K562 (cell line): ENCODE results near the gene BAD. TPM values are rescaled to one million over a fixed set of nuclear protein-coding genes. Genes with fewer than 3 reads are reported as not detected.

ENCODE experiments used
- CREM ChIP-seq: IDR thresholded peaks from 2 replicates; pipeline ENCODE4 v1.6.1; 2014; ENCODE audit warnings: antibody characterized with exemption, low read depth
- GATAD2A ChIP-seq: fragments of 450-650 bp; IDR thresholded peaks from 2 replicates; pipeline ENCODE4 v1.6.1; 2017
- MIER1 ChIP-seq: fragments of 450-650 bp; IDR thresholded peaks from 2 replicates; pipeline ENCODE4 v1.6.1; 2016; ENCODE audit warnings: antibody characterized with exemption, mild to moderate bottlenecking, low read depth
- RNF2 ChIP-seq: sonication (generic); IDR thresholded peaks from 2 replicates; pipeline ENCODE4 v1.6.1; 2016
- SIN3A ChIP-seq, 2 experiments: fragments of 150-350 bp in 1 of 2; IDR thresholded peaks; 2 replicates each; pipeline ENCODE4 v1.6.1; 2011 to 2016; ENCODE audit warnings: borderline replicate concordance in 2 of 2, low read depth in 2 of 2, low read length in 2 of 2, mild to moderate bottlenecking in 2 of 2, moderate library complexity in 2 of 2; ENCODE audit not compliant: control insufficient read depth in 1 of 2
- SMAD4 ChIP-seq: fragments of 250-450 bp; sonication (Bioruptor Pico); conservative IDR thresholded peaks from 2 replicates; pipeline ENCODE4 v1.8.0; 2021; ENCODE audit warnings: inconsistent platforms, mild to moderate bottlenecking, moderate library complexity
- SREBF1 ChIP-seq: fragments of 150-350 bp; IDR thresholded peaks from 2 replicates; pipeline ENCODE4 v1.6.1; 2014; ENCODE audit warnings: antibody characterized with exemption, low read depth, low read length, borderline replicate concordance
- TAF7 ChIP-seq: fragments of 450-650 bp; IDR thresholded peaks from 2 replicates; pipeline ENCODE4 v1.6.1; 2016; ENCODE audit warnings: missing genetic modification characterization, missing compliant biosample characterization
- TEAD2 ChIP-seq: fragments of 450-650 bp; IDR thresholded peaks from 2 replicates; pipeline ENCODE4 v1.6.1; 2016; ENCODE audit warnings: missing genetic modification characterization, control low read depth, missing compliant biosample characterization
- TFAM ChIP-seq: fragments of 250-450 bp; sonication (Bioruptor Pico); conservative IDR thresholded peaks from 2 replicates; pipeline ENCODE4 v1.5.0; 2021; ENCODE audit warnings: mild to moderate bottlenecking, moderate library complexity
- ZNF830 ChIP-seq: fragments of 250-450 bp; sonication (Bioruptor Pico); IDR thresholded peaks from 2 replicates; pipeline ENCODE4 v1.5.0; 2021; ENCODE audit warnings: mild to moderate bottlenecking
- polyA plus RNA-seq, 8 experiments: library from polyadenylated mRNA; depleted of rRNA in 4 of 8; stranded (reverse) in 5 of 8; unstranded in 3 of 8; fragments of >200 nt; fragmentation: Nextera tagmentation in 2 of 8; fragmentation: Illumina TruSeq in 1 of 8; extraction: Ambion mirVana in 2 of 8; extraction: Trizol in 1 of 8; gene quantifications; 2 replicates each; pipeline versions ENCODE4 v1.2.1 to v1.2.3, GENCODE V29; 2011 to 2014; ENCODE audit warnings: inconsistent platforms in 1 of 8, missing spikeins in 1 of 8
- total RNA-seq, 7 experiments: library from RNA; depleted of rRNA in 6 of 7; stranded (reverse); fragments of >200 nt in 6 of 7; fragmentation: Illumina TruSeq in 2 of 7; extraction: Trizol in 2 of 7; gene quantifications; 2 replicates each; pipeline versions ENCODE4 v1.2.1 to v1.2.3, GENCODE V29; 2011 to 2021; ENCODE audit warnings: low replicate concordance in 1 of 7
- TF ChIP-seq, protein P1 (sequence below): fragments of 200-600 bp; sonication (generic); IDR thresholded peaks from one replicate; pipeline ENCODE4 v1.6.1; 2012; ENCODE audit warnings: mild to moderate bottlenecking, low read depth, low read length, inconsistent platforms
- TF ChIP-seq, protein P2 (sequence below): fragments of 250-450 bp; sonication (Bioruptor Pico); IDR thresholded peaks from 2 replicates; pipeline ENCODE4 v1.9.0; 2021; ENCODE audit warnings: mild to moderate bottlenecking, inconsistent platforms
- TF ChIP-seq, protein P3 (sequence below): fragments of 450-650 bp; IDR thresholded peaks from 2 replicates; pipeline ENCODE4 v1.6.1; 2016

BAD gene
- total and polyA plus RNA-seq, 9 of the 15 experiments (the other 6 are each of a cell fraction or from before 2014, with no cell fraction given) = 0.61 to 45.6 (median 11.8) TPM

DNA sequence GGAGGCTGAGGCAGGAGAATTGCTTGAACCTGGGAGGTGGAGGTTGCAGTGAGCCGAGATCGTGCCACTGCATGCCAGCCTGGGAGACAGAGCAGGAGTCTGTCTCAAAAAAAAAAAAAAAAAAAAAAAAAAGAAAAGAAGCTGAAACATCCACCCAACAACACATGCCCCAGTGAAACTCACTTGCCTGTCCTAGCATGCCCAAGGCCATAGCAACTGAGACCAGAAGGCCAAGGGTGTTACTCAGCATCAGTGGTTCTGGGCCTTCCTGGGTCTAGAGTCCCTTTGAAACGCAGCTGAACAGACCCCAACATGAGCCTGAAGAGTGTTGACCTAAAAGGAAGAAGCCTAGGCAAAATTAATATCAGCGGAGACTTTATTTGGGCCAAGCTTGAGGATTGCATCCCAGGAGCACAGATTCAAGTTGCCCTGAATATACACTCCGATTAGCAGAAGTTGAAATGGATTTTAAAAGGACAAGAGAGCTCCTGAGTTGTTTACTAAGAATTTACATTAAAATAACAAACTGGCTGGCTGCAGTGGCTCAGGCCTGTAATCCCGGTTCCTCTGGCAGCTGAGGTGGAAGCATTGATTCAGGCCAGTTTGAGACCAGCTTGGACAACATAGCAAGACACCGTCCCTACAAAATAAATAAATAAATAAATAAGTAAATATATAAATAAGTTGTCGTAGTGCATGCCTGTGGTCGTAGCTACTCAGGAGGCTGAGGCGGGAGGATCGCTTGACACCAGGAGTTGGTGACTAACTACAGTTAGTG is 40.4 kb upstream of the BAD start (continued):
- TF ChIP-seq, protein P1, sequence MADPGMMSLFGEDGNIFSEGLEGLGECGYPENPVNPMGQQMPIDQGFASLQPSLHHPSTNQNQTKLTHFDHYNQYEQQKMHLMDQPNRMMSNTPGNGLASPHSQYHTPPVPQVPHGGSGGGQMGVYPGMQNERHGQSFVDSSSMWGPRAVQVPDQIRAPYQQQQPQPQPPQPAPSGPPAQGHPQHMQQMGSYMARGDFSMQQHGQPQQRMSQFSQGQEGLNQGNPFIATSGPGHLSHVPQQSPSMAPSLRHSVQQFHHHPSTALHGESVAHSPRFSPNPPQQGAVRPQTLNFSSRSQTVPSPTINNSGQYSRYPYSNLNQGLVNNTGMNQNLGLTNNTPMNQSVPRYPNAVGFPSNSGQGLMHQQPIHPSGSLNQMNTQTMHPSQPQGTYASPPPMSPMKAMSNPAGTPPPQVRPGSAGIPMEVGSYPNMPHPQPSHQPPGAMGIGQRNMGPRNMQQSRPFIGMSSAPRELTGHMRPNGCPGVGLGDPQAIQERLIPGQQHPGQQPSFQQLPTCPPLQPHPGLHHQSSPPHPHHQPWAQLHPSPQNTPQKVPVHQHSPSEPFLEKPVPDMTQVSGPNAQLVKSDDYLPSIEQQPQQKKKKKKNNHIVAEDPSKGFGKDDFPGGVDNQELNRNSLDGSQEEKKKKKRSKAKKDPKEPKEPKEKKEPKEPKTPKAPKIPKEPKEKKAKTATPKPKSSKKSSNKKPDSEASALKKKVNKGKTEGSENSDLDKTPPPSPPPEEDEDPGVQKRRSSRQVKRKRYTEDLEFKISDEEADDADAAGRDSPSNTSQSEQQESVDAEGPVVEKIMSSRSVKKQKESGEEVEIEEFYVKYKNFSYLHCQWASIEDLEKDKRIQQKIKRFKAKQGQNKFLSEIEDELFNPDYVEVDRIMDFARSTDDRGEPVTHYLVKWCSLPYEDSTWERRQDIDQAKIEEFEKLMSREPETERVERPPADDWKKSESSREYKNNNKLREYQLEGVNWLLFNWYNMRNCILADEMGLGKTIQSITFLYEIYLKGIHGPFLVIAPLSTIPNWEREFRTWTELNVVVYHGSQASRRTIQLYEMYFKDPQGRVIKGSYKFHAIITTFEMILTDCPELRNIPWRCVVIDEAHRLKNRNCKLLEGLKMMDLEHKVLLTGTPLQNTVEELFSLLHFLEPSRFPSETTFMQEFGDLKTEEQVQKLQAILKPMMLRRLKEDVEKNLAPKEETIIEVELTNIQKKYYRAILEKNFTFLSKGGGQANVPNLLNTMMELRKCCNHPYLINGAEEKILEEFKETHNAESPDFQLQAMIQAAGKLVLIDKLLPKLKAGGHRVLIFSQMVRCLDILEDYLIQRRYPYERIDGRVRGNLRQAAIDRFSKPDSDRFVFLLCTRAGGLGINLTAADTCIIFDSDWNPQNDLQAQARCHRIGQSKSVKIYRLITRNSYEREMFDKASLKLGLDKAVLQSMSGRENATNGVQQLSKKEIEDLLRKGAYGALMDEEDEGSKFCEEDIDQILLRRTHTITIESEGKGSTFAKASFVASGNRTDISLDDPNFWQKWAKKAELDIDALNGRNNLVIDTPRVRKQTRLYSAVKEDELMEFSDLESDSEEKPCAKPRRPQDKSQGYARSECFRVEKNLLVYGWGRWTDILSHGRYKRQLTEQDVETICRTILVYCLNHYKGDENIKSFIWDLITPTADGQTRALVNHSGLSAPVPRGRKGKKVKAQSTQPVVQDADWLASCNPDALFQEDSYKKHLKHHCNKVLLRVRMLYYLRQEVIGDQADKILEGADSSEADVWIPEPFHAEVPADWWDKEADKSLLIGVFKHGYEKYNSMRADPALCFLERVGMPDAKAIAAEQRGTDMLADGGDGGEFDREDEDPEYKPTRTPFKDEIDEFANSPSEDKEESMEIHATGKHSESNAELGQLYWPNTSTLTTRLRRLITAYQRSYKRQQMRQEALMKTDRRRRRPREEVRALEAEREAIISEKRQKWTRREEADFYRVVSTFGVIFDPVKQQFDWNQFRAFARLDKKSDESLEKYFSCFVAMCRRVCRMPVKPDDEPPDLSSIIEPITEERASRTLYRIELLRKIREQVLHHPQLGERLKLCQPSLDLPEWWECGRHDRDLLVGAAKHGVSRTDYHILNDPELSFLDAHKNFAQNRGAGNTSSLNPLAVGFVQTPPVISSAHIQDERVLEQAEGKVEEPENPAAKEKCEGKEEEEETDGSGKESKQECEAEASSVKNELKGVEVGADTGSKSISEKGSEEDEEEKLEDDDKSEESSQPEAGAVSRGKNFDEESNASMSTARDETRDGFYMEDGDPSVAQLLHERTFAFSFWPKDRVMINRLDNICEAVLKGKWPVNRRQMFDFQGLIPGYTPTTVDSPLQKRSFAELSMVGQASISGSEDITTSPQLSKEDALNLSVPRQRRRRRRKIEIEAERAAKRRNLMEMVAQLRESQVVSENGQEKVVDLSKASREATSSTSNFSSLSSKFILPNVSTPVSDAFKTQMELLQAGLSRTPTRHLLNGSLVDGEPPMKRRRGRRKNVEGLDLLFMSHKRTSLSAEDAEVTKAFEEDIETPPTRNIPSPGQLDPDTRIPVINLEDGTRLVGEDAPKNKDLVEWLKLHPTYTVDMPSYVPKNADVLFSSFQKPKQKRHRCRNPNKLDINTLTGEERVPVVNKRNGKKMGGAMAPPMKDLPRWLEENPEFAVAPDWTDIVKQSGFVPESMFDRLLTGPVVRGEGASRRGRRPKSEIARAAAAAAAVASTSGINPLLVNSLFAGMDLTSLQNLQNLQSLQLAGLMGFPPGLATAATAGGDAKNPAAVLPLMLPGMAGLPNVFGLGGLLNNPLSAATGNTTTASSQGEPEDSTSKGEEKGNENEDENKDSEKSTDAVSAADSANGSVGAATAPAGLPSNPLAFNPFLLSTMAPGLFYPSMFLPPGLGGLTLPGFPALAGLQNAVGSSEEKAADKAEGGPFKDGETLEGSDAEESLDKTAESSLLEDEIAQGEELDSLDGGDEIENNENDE = no peak
- TF ChIP-seq TAF7 (tag) = no peak
- TF ChIP-seq, protein P2, sequence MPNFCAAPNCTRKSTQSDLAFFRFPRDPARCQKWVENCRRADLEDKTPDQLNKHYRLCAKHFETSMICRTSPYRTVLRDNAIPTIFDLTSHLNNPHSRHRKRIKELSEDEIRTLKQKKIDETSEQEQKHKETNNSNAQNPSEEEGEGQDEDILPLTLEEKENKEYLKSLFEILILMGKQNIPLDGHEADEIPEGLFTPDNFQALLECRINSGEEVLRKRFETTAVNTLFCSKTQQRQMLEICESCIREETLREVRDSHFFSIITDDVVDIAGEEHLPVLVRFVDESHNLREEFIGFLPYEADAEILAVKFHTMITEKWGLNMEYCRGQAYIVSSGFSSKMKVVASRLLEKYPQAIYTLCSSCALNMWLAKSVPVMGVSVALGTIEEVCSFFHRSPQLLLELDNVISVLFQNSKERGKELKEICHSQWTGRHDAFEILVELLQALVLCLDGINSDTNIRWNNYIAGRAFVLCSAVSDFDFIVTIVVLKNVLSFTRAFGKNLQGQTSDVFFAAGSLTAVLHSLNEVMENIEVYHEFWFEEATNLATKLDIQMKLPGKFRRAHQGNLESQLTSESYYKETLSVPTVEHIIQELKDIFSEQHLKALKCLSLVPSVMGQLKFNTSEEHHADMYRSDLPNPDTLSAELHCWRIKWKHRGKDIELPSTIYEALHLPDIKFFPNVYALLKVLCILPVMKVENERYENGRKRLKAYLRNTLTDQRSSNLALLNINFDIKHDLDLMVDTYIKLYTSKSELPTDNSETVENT (CRISPR knock-in tag) = no peak
- TF ChIP-seq, protein P3, sequence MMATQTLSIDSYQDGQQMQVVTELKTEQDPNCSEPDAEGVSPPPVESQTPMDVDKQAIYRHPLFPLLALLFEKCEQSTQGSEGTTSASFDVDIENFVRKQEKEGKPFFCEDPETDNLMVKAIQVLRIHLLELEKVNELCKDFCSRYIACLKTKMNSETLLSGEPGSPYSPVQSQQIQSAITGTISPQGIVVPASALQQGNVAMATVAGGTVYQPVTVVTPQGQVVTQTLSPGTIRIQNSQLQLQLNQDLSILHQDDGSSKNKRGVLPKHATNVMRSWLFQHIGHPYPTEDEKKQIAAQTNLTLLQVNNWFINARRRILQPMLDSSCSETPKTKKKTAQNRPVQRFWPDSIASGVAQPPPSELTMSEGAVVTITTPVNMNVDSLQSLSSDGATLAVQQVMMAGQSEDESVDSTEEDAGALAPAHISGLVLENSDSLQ = no peak
- no peak for TF ChIP-seq SIN3A (IDR thresholded peaks at IDR 0.05; ENCODE audit: borderline replicate concordance in 2 of 2, control insufficient read depth in 1 of 2, low read depth in 2 of 2, low read length in 2 of 2)
- no peak for TF ChIP-seq CREM
- TF ChIP-seq ZNF830 = no peak
- TF ChIP-seq SREBF1 = no peak
- TF ChIP-seq MIER1 = no peak
- TF ChIP-seq SMAD4 (CRISPR knock-in tag) = no peak
- no peak for TF ChIP-seq TEAD2
- TF ChIP-seq RNF2 = no peak
- TF ChIP-seq TFAM = no peak
- TF ChIP-seq GATAD2A = no peak
